ENCODE data around the gene PUS10.
"Not testable (repeated sequence)": the region's sequence is repeated elsewhere in the genome, so short reads cannot be mapped to it uniquely, and the experiment has no call there.

PUS10 gene

DNA sequence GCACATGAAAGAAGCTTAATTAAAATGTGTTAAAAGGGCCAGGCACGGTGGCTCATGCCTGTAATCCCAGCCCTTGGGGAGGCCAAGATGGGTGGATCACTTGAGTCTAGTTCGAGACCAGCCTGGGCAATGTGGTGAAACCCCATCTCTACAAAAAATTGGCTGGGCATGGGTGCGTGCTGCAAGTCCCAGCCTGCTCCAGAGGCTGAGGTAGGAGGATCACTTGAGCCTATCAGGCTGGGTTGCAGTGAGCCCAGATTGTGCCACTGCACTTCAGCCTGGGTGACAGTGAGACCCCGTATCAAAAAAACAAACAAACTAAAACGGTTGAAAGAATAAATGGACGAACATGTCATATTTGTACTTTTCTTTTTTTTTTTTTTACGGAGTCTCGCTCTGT, 110.7 kb downstream of the PUS10 start:
- TF ChIP-seq, protein P1, sequence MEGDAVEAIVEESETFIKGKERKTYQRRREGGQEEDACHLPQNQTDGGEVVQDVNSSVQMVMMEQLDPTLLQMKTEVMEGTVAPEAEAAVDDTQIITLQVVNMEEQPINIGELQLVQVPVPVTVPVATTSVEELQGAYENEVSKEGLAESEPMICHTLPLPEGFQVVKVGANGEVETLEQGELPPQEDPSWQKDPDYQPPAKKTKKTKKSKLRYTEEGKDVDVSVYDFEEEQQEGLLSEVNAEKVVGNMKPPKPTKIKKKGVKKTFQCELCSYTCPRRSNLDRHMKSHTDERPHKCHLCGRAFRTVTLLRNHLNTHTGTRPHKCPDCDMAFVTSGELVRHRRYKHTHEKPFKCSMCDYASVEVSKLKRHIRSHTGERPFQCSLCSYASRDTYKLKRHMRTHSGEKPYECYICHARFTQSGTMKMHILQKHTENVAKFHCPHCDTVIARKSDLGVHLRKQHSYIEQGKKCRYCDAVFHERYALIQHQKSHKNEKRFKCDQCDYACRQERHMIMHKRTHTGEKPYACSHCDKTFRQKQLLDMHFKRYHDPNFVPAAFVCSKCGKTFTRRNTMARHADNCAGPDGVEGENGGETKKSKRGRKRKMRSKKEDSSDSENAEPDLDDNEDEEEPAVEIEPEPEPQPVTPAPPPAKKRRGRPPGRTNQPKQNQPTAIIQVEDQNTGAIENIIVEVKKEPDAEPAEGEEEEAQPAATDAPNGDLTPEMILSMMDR (conservative IDR thresholded peaks at IDR 0.05; ENCODE audit: control insufficient read depth, insufficient read depth, low read depth, low read length) = no peak
- H3K4me3 ChIP-seq (ENCODE audit: control insufficient read depth, low read depth, low read length) = no peak overlapping the region
- no peak for DNase-seq (ENCODE audit: low read depth)

GRCh38 chr2:60906395-60906794, 111.7 kb downstream of the PUS10 start:
- H3K4me3 ChIP-seq (ENCODE audit: control insufficient read depth, low read depth, low read length) = no peak overlapping the region
- TF ChIP-seq, protein P1 (conservative IDR thresholded peaks at IDR 0.05; ENCODE audit: control insufficient read depth, insufficient read depth, low read depth, low read length) = no peak
- DNase-seq (ENCODE audit: low read depth) = no peak

- DNase-seq (ENCODE audit: low read depth) = not testable (repeated sequence)
These were observed 112.2 kb downstream of the PUS10 start for GRCh38 chr2:60905867-60906266.

GRCh38 chr2:60901296-60901695, 116.8 kb downstream of the PUS10 start:
- not testable (repeated sequence) for DNase-seq (ENCODE audit: low read depth); H3K4me3 ChIP-seq (ENCODE audit: control insufficient read depth, low read depth, low read length)

More at GRCh38 chr2:60905867-60906266, 112.2 kb downstream of the PUS10 start:
- not testable (repeated sequence) for H3K4me3 ChIP-seq (ENCODE audit: control insufficient read depth, low read depth, low read length)

GRCh38 chr2:60899892-60900249, 118.2 kb downstream of the PUS10 start:
- no peak overlapping the region for H3K4me3 ChIP-seq (ENCODE audit: control insufficient read depth, low read depth, low read length)

GRCh38 chr2:60899230-60899891, 118.7 kb downstream of the PUS10 start:
- DNase-seq (ENCODE audit: low read depth) = no peak
- no peak overlapping the region for H3K4me3 ChIP-seq (ENCODE audit: control insufficient read depth, low read depth, low read length)
- TF ChIP-seq, protein P1 (conservative IDR thresholded peaks at IDR 0.05; ENCODE audit: control insufficient read depth, insufficient read depth, low read depth, low read length) = no peak

More at GRCh38 chr2:60899892-60900249, 118.2 kb downstream of the PUS10 start:
- TF ChIP-seq, protein P1 (conservative IDR thresholded peaks at IDR 0.05; ENCODE audit: control insufficient read depth, insufficient read depth, low read depth, low read length) = no peak
- no peak for DNase-seq (ENCODE audit: low read depth)

- TF ChIP-seq, protein P1 (conservative IDR thresholded peaks at IDR 0.05; ENCODE audit: control insufficient read depth, insufficient read depth, low read depth, low read length) = no peak
- DNase-seq (ENCODE audit: low read depth) = no peak
- no peak overlapping the region for H3K4me3 ChIP-seq (ENCODE audit: control insufficient read depth, low read depth, low read length)
These were observed 119.5 kb downstream of the PUS10 start for GRCh38 chr2:60898567-60898966.
